ENCODE results near the gene LARP1B.

DNA sequence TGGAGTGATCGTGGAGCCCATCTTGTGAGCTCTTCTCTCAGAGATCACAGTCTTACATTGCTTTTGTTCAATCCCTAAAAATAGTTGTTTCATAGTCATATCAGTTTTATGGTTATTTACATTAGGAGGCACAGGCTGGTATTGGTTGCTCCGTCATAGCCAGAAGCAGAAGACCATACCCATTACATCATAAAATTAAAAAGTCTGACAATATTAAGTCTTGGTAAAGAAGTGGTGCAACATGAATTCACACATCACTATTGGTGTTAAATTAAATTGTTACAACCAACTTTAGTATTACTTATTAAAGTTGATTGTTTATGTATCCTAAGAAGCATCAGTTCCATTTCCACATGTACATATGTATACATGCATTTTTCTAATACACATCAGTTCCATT, 84.6 kb downstream of the LARP1B start:
- TF ChIP-seq POLR2A (IDR thresholded peaks at IDR 0.05) = no peak
- no peak for TF ChIP-seq CTCF (IDR thresholded peaks at IDR 0.05 in 8 of 11, conservative IDR thresholded peaks at IDR 0.05 in 3 of 11)
- no peak for TF ChIP-seq POLR2AphosphoS5 (IDR thresholded peaks at IDR 0.05)

Data from spleen (tissue), 7 donors.